Stimulated activated CD4-positive, alpha-beta T cell treated with anti-CD3 and anti-CD28 coated beads, Interleukin-1b, Interleukin-23, amount 100 ng/mL, for 24 hours (primary cell): ENCODE data around the gene FAM163B.

Experiments used
- DNase-seq, 4 experiments: peaks; one replicate each; pipeline ENCODE4 v3.0.0-alpha.2; 2020; ENCODE audit warnings: low read depth in 4 of 4, low spot score in 1 of 4

FAM163B gene

DNA sequence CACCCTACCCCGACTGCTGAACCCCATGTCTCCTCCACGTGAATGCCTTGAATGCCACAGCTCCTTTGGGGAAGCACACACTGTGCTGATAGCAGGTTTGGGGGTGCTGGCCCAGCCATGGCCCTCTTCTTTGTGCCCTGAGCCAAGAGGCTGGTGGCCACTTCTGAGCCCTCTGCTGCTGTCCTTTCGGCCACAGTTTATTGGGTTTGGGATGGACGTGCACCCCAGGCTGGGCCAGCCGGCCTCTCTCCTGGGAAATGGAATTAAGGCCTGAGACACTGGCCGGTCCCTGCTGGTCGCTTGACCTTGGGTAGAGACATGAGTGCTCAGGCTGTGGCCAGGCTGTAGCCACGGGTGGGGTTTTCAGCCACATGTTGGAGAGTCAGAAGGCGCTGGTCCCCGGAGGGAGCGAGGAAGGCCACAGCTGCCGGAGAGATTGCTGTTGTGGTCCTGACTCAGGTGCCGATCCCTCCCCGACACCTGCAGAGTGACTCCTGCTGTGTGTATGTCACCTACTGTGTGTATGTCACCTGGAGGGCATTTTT is 26.6 kb downstream of the FAM163B start:
- DNase-seq: no peak

DNA sequence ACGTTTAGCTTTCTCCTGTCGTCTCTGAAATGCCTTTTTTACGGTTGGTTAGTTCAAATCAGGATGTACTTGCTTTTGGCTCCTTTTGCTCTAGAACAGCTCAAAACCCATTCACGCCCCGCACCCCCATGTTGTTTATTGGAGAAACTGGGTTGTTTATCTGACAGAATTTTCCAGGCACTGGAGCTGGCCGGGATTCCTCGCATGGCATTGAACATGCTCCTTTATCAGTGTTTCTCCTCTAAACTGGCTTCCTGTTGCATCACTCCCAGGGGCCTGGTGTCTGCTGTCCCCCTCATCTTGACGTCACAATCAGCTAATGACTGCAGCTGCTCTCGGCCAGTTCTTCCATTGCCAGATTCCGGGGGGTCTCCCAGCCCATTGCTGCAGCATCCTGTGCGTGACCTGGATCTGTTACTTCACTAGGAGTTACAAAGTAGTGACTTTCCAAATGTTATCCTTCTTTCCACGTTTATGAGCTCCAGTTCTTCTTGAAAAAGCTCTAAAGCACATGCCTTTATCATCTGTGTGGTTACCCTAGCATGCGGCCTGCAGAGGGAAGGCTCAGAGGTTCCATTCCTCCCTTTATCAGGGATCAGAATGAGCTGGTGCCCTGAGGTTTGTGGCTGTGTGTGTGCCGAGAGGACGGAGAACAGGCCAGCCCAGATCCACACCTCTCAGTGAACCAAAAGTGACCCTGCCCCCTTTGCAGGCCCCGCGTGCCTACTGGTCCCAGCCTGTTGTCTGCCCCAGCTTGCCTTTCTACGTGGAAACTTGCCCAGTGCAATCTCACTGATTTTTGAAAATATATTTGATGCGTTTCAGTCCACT is 27.5 kb downstream of the FAM163B start:
- no peak for DNase-seq

DNA sequence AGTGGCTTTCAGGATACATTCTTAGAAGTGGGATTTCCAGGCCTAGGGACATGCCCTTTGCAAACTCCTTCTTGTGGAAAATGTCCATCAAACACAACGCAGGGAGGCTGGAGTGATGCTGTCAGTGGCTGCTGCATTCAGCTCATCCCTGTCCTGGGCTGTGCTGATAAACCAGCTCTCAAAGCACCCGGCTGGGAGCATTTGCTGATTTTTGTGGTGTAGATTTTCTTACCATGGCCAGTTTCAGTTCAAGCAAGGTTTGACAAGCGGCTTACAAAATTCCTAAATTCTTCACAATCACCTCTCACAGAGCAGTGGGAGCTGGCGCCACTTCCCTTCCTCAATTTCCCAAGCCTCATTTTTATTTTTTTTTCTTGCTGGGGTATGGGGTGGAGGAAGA is 28.2 kb downstream of the FAM163B start:
- DNase-seq: no peak

DNA sequence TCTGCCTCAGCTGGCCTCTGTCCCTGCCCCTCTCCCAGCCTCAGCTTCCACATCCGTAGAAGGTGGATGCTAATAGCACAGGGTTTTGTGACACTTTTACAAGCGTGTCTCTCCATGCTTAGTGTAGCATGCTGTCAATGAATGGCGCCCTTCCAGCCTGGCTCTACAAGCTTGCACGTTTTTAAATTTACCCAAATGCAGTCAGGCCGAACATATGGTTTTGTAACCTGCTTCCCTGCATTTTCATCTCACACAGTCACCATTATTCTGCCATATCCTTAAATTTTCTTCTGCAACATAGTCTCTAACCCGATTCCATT is 28.8 kb downstream of the FAM163B start:
- DNase-seq: no peak

DNA sequence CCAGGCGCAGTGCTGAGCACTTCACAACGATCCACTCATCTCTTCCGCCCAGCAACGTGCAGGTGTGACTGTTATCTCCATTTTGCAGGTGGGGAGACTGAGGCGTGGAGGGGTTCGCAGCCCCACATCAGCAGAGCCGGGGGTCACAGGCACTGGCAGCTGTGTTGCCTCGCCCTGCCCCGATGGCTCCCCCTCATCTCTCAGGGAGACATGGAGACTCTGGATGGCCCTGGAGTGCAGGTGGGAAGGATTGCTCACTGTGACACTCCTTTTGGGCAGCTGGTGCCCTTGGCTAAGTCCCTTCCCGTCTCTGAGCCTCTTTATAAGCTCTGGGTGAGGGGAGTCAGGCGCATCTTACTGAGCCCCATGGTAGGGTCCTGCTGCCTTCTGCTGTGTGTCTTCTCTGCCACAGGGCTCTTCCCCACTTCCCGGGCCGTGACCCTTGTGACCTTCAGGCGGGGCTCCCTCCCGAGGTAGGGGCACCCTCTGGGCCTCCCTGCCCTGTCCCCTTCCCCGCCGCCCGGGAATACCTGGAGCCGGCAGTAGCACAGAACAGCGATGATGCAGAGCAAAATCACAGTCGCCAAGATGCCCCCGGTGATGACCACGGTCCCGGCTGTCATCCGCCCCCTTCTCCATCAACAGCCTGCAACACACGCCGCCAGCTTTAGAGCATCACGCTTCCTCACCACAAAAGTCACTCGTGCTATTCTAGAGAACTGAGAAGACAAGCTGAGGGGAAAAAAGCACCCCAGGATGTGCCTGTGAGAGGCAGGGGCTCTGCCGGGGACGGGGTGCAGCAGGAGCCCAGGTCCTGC is 29.4 kb downstream of the FAM163B start:
- no peak for DNase-seq

DNA sequence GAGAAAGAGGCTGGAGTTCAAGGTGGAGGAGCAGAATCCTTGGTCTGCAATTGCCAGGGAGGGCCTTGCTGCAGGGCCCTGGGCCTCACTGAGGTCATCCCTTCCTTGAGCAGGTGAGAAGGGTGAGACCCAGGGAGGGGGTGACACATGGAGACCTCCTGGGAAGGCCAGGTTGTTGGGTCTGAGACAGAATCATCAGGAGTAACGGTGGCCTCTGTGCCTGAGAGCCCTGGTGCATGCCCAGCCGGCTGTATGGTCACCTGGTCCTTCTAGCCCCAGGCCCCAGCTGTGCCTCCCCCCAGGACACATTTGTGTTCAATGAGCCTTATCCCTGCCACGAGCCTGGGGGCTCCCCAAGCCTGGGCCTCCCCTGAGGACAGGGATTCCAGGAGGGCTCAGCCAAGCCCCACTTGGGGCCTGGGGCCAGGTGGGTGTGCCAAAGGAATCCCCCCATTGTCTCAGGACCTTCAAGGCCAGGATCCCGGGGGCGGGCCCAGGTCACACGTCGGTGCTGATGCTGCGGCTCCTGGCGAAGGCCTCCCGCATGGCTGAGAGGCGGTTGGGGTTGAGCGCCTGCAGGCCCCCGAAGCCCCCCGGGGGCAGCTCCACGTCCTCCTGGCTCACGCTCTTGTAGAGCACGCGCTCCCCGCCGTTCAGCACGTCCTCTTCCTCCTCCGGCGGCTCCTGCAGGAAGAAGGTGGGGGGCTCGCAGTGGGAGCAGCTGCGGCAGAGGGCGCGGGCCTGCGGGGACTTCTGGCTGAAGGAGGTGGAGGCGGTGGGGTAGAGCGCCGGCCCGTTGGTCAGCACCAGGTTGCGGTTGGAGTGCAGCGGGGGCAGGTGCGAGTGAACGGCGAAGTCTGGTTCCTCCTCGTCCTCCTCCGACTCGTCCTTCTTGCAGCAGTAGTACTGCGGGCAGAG is 30.4 kb downstream of the FAM163B start:
- DNase-seq: no peak

DNA sequence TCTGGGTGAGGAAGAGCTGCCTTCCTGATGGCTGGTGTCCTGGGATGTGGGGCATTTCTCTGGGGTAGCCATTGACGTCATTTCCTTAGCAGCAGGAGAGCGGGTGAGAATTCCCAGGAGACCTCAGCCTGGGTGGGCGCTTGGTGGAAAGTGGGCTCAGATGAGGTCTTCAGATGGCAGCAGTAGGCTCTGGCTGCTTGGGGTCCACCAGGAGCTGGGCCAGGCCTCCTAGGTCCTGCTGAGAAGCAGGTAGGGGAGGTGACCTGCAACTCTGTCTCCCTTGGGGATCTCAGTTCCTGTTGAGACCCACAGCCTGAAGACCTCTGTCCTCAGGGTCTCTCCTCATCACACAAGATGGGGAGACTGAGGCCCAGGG is 31.5 kb downstream of the FAM163B start:
- no peak for DNase-seq

DNA sequence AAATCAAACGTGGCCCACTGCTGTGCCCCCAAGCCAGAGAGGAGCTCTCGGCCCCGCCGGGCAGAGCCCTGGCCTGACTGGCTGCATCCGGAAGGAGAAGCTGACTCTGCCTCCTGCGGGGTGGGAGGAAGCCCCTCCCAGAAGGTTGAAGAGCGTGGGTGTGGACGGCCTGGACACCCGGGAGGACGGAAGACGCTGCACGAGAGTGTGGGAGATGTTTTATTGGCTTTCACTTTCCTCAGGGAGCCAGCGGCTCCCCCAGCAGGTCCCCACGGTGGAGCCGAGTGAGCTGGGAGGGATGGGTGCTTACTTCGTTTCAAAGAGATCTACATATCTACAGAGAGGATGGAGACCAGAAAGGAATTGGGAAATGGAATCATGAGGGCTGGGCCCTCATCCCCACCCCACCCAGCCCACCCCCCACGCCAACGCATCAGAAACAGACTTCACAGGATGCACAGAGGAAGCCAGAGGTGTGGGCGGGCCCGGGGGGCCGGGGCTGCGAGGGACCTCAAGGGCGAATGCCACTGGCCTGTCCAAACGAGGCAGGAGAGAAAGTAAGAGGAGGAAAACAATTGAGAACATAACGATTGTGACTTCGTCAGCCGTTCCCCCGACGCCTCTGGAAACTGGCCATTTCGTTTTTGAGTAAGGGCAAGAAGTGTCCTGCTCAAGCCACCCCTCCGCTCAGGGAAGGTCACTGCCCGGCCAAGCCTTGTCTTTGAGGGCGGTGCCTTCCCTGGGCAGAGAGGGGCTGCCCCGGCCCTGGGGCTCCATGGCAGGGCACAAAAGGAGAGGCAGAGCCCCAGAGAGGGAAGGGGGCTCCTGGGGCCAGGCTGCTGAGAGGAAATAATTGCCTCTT is 32.1 kb downstream of the FAM163B start:
- no peak for DNase-seq

DNA sequence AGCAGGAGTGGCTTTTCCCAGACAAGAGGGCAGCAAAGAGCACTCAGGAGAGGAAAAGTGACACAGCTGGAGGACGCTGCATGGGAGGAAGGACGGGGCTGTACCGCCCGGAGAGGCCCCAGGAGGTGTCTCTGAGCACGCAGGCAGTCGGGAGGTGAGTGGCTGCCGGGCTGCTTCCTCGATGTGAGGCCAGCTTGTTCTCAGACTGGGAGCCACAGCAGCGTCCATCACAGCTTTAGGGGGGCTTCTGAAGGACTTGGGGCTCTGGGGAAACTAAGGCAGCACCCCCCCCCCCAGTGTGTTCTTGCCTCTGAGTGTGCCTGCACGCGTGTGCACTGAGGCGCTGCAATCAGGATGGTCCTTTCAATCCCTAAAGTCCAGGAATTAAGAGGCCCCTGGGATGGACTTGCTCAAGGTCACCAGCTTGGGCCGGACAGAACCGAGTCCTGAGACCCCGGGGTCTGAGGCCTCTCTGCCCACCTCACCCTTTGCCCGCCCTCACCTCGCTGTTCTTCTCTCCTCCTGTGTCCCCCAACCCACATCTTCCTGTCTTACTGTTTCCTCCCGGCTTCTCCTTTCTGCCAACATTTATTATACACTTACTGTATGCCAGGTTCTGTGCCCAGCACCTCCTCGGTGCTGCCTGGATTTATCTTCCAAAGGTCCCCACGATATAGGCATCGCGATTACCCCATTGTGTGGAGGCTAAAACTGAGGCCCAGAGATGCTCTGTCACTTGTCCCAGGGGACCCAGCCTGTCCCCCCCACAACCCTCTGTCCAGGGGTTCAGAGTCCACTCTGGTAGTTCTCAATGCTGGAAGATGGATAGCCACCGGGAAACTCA is 32.9 kb downstream of the FAM163B start:
- no peak for DNase-seq

DNA sequence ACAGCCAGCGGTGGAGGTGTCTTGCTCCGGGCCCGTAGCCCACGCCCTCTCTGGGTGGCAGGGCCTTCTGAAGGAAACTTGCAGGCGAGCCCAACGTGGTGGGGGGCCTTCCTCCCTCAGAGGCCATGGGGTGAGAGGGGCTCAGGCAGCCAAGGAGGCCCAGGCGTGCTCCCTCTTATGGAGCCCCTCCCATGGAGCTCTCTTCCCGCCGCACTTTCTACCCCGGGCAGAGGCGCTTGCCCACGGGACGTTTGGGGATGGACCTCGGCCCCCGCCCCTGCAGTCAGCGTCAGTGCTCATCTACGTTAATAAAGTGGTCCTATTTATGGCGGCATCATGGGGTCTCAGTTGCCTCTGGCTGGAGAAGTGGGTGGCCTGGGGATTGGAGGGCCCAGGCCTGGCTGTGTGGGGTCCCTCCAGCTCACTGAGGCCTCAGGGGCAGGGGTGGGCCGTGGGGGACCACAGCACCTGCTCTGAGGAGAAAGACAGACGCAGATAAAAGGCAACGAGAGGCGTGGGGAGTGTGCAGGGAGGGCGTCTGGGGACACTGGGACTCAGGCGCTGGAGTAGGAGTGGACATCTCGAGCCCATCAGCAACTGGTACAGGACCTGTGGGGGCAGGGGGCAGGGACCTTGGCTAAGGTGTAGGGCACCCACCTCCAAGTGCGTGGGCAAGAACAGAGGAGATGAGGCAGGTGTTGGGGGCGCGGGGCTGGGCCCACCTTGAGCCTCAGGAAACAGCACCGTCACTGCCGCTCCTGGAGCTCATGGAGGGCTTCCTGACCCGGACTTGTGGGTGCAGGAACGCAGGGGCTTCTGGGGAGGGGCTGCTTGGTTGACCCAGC is 33.8 kb downstream of the FAM163B start:
- no peak for DNase-seq

DNA sequence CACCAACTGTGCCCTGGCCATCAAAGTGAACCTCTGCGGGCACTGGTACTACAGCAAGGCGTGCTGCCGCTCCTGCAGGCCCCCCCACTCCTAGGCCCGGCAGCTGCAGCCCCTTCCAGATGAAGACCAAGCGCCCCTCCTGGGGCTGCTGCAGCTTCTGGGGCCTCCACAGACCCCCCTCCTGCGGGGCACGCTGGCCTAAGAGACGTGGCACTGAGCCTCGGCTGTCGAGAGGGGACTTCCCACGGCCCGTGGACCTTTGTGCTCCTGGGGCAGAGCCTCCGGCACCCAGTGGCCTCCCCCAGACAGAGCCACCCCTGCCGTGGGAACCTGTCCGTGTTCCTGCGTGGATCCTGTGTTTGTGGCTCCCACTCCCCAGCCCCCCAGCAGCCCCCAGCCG is 34.4 kb downstream of the FAM163B start:
- DNase-seq: no peak

DNA sequence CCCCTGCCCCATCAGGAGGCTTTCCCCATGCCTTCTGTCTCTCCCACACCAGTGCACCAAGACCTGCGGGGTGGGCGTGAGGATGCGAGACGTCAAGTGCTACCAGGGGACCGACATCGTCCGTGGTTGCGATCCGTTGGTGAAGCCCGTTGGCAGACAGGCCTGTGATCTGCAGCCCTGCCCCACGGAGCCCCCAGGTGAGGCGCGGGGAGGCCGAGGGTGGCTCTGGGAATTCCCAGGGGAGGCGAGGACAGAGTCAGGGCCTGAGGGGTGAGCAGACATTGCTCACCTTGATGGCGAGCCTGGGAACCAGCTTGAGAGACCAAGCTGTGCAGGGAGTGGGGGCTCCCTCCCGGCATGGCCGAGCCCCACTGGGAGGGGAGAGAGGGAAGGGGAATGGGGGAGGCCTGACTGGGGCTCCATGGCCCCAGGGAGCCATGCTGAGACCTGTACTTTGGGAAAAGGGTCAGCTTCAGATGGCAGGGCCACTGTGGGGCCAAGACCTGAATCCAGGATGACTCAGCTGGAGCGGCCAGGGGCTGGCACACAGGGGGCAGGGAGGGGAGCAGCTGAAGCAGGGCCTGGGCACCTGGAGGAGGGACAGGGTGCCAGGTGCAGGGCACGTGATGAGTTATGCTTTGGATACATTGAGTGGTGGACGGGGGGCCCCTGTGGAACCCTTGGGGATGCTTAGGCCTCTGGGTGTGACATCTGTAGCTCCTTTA is 35.2 kb downstream of the FAM163B start:
- no peak for DNase-seq

DNA sequence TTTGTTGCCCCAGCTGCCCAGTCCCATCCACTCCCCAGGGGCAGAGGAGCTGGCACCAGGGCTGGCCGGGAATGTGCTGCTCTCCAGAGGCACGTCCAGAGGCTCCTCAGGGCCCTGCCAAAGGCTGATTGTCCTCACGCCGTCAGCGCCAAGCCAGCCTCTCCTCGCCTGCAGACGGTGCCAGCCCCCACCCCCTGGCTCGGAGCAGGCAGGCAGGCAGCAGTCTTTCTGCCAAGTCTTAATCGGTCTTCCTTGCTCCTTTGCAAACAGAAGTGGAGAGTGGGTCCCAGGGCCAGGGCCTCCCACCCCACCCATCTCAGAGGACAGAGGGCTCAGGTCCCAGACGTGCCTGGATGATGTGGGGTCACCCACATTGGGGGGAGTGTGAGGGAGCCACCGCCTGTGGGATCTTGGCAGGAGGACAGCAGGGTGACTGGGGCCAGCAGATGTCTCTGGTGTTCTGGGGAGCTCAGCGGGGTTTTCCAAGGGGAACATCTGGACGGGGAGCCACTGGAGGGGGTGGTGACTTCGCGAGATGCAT is 36.3 kb downstream of the FAM163B start:
- DNase-seq: no peak

DNA sequence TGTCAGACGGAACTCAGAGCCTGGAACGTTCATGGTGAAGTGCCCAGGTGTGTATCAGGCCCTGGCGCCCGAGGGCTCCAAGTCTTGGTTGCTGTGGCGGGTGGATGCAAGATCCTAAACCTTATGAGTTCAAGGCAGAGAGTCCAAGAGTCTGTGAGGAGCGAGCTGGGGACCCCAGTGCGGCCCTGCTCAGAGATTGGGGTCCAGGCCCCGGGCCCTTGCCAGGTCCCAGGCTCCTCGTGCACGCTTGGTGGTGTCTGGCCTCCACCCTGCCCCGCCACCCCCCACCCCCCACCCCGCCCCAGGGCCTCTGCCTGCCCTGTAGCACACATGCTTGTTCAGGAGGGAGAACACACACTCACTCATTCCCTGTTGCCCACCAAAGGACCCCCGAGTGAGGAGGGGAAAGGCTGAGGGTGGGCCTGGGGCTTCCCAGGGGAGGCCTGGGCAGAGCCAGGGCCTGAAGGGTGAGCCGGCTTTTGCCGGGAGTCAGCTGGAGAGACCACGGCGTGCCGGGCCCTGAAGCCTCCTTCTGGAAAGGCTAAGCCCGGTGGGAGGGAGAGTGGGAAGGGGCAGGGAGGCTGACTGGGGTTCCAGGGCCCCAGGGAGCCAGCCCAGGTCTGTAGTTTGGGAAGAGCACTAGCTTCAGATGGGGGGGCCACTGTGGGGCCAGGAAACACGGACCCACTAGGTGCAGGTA is 37.1 kb downstream of the FAM163B start:
- no peak for DNase-seq

DNA sequence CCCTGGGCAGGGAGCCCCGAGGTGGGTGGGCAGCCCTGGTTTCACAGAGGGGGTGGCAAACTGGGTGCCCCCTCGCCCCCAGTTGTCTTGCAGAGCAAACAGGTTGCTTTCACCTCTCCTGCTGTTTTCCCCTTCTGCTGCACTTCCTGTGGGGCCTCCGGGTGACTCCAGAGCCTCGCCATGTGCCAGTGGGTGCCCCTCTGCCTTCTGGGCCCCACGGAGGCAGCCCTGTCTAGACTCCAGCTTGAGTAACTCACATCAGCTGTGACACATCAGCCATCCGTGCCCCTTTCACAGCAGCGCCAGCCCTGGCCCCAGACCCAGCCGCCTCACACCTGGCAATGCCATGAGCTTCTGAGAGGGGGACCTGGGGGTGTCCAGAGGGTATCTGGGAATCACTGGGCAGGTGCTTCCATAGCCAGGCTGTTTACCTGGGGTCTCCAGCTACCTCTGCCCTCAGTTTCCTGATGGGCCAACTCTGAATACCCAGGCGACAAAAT is 37.7 kb downstream of the FAM163B start:
- DNase-seq: no peak

DNA sequence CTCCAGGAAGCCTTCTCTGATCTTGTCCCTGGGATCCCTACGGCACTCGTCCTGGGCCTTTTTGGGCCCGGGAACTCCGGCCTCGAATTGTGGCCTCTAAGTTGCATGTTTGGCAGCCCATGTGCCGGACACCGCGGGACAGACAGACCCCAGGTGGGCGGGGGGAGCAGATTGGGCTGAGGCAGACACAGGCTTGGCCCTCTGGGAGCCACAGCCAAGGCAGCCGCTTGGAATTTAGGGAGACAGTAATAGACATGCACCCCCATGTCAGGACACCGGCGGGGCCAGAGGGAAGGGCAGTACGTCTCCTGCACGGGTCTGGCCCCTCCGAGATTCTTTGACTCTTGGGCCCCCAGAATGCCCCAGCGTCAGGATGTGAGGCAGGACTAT is 38.5 kb downstream of the FAM163B start:
- DNase-seq: no peak
